ENCODE measurements around the gene HCN4. TPM values are rescaled to one million over a fixed set of nuclear protein-coding genes. Genes with fewer than 3 reads are reported as not detected.

The HCN4 gene
- total RNA-seq, 1 donor from 2014 or later, result 3.3 TPM

Other genes starting within 250 kb of the HCN4 start
- not detected for gene REC114, start 74.2 kb upstream of the HCN4 start, total RNA-seq

Measured in frontal cortex (tissue), 1 donor.